ENCODE results near the gene ADAM29.
"Not testable (repeated sequence)": the region's sequence is repeated elsewhere in the genome, so short reads cannot be mapped to it uniquely, and the experiment has no call there.

Gene ADAM29

DNA sequence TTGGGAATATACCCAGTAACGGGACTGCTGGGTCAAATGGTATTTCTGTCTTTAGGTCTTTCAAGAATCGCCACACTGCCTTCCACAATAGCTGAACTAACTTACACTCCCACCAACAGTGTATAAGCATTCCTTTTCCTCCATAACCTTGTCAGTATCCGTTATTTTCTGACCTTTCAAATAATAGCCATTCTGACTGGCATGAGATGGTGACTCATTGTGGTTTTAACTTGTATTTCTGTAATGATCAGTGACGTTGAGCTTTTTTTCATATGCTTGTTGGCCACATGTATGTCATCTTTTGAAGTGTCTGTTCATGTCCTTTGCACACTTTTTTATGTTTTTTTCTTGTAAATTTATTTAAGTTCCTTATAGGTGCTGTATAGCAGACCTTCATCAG lies 81.2 kb downstream of the ADAM29 start:
- no peaks in the 10 kb centered on the region for H3K9me3 Mint-ChIP-seq (ENCODE audit: low read depth)
- no peak overlapping the region for H3K4me3 Mint-ChIP-seq
- H3K36me3 Mint-ChIP-seq, result no peaks in the 10 kb centered on the region
- H3K4me1 Mint-ChIP-seq (ENCODE audit: low read depth), result no peaks in the 10 kb centered on the region
- H3K27ac Mint-ChIP-seq, result no peak overlapping the region
- H3K27me3 Mint-ChIP-seq, result no peaks in the 10 kb centered on the region

DNA sequence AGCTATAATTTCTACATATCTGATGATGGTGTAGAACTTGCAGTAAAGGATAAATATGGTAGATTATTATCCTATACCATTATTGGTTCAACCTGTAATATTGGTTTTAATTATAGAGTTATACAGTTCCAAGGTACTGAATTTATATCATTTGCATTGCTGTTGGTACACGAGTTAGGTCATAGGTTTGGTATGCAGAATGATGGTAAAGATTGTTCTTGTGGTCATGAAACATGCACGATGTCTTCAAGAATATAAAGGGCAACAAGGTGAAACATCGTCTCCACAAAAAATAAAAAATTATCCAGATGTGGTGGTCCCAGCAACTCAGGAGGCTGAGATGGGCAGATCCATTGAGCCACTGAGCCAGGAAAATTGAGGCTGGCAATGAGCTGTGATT lies 99.6 kb downstream of the ADAM29 start:
- no peaks in the 10 kb centered on the region for H3K36me3 Mint-ChIP-seq
- no peak overlapping the region for H3K27ac Mint-ChIP-seq
- H3K27me3 Mint-ChIP-seq, result no peaks in the 10 kb centered on the region
- no peak overlapping the region for H3K4me3 Mint-ChIP-seq
- H3K9me3 Mint-ChIP-seq (ENCODE audit: low read depth), result peaks cover 6% of the 10 kb centered on the region
- H3K4me1 Mint-ChIP-seq (ENCODE audit: low read depth), result no peaks in the 10 kb centered on the region

DNA sequence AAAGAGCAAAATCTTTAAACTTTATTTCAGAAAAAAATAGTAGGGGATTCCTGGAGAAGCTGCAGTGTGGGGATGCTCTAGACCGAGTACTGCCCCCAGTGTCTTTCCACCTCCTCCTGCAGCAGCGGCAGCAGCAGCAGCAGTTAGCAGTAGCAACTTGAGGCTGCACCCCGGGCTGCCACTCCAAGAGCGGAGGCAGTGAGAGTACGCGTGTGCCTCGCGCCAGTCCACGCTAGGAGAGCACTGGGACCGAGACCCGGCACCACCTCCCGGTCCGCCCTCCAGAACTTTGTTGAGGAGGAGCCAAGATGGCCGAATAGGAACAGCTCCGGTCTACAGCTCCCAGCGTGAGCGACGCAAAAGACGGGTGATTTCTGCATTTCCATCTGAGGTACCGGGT lies 101.3 kb downstream of the ADAM29 start:
- H3K36me3 Mint-ChIP-seq; H3K27ac Mint-ChIP-seq; H3K4me1 Mint-ChIP-seq (ENCODE audit: low read depth): not testable (repeated sequence)

More for the DNA sequence above, 101.3 kb downstream of the ADAM29 start:
- H3K9me3 Mint-ChIP-seq (ENCODE audit: low read depth); H3K27me3 Mint-ChIP-seq; H3K4me3 Mint-ChIP-seq: not testable (repeated sequence)

Data from activated naive CD8-positive, alpha-beta T cell (primary cell).